NCI-H524 treated with DMSO at 0.1 percent for 48 hours (cell line): ENCODE measurements around the gene BLOC1S5.
"Not testable (repeated sequence)": the region's sequence is repeated elsewhere in the genome, so short reads cannot be mapped to it uniquely, and the experiment has no call there.

Experiments used
- DNase-seq: peaks from one replicate; lab custom pipeline; 2025; lab: John Stamatoyannopoulos, UW

Gene BLOC1S5

DNA sequence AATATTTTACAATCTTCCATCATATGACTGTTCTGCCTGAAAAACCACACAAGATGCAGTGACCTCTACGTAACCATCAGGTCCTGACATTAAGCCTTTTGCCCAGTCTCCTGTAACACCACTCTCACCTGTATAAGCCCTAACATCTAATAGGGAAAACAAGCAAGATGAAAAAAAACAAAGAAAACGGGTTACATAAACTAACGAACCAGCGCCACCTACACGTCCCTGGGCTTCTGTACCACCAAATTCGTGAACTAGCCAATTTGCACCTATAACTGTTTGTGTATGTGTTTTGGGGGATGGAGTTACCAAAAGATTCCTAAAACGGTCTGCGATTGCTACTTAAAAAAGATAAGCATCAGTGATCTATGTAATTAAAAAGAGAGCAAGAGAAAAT is 70.2 kb downstream of the BLOC1S5 start:
- DNase-seq: no peak

DNA sequence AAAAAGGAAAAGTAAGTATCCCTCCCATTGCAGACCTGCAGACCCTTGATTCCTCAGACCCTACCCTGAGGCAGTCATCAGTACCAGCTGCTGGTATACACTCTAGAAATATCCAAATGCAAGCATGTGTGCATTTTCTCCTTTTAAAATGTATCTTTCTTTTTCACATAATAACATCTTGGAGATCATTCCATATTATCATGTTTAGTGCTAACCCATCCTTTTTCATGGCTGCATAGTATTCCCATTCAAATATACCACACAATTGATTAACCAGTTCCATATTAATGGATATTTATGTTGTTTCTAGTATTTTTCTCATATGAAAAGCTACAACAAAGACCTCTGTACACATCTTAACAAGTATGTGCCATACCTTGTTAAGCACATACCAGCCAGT is 70.8 kb downstream of the BLOC1S5 start:
- no peak for DNase-seq

DNA sequence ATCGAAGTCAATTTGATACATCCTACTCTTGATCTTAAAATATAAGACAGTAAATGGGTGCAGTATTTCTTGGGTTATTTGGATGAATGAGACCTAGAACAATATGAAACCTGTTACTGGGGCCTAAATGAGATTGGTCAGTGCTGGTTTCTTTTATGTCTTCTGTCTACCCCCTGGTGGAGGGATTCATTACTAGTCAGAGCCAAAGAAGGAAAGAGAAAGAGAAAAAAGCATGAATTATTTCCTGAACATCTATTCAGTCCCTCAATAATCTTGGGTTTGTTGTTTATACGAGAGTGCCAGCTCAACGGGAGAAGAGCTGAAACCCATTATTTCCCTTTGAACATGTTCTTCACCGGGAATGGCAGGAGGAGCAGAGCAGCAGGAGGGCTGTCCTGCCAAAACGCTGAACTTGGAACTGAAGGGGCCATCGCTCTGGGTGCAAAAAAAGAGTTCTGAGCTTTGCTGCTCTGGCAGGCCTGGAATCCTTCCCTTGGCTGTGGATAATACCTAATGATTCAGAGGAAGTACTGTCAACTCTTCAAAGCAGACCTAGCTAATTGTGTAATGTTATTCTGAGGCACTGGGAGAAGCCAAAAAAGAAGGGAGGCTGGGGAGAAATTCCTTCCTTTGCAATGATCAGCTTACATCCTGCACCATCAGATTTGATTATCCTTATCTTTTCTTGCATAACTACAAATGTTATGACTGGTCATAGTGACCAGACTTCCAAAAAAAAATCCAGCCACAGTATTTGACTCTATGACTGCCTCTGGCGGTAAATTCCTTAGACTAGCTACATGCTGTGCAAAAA is 72.0 kb downstream of the BLOC1S5 start:
- no peak for DNase-seq

DNA sequence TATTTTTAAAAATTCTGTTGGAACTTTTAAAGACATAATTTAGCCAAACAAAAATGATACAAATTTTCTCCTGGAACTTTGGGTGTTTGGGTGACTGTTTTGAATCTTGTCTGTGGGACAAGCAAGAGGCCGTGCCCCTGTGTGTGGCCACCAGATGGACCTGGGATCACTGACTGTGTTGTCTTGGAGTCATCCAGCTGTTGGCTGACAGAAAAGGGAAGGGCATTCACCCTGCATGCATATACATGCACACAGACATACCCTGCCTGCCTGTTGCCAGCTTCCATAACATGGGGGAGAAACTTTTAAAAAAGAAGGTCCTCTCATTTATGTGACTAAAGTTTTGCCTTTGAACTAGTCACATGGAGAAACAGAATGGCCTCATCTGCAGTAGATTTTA is 72.7 kb downstream of the BLOC1S5 start:
- no peak for DNase-seq

DNA sequence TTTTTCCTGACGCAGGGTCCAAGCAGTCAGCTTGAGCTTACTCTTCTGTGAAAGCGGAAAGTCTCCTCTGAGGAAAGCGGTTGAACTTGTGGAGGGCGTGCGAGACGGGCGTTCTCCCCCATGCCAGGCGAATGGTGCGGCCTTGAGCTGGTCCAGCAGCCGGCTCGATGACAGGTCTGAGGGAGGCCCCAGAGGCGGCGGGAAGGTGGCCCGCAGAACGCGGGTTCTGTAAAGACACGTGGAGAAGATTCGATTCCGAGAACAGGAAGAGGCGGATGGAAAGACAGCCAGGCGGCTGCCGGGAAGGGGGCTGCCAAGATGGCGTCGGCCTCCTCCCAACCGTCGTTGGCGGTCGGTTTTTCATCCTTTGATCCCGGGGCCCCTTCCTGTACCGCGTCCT is 78.0 kb downstream of the BLOC1S5 start:
- DNase-seq: no peak

DNA sequence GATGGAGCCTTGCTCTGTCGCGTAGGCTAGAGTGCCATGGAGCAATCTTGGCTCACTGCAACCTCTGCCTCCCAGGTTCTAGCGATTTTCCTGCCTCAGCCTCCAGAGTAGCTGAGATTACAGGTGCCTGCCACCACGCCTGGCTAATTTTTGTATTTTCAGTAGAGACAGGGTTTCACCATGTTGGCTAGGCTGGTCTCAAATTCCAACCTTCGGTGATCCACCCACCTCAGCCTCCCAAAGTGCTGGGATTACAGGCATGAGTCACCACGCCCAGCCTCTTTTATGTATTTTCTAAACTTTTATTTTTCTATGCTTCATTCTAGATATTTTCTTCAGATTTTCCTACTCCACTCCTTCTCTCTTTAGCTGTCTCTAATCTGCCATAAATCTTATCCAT is 80.2 kb downstream of the BLOC1S5 start:
- not testable (repeated sequence) for DNase-seq

DNA sequence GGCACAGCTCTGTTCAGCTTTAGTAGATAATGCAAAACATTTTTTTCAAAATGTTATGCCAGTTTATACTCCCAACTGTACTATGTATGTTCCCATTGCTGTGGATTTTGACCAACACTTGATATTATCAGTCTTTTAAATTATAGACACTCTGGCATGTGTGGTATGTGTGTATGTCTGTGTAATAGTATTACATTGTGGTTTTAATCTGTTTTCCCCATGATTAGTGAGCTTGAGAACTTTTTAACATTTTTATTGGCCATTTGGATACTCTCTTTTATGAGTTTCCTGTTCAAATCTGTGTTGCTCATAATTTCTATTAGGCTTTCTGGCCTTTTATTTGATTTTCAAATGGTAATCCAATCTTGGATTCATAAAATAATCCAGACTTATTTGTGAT is 84.4 kb downstream of the BLOC1S5 start:
- no peak for DNase-seq

DNA sequence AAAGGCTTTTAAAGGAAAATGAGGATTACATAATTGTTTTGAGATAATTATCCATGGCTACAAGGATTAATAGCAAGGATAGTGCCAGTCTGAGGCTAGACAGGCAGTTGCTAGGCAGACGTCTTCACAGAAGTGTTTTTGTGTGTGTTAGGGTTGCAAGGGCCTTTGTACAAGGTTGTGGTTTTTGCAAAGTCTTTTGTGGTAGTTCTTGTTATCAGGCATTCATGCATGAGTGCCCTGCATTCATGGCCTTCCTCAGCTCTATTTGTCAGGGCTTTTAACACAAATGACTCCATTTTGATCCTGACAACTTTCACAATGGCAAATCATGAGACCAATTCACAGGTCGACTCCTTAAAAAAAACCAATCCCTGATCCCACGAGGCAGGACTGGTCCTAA is 85.5 kb downstream of the BLOC1S5 start:
- no peak for DNase-seq

DNA sequence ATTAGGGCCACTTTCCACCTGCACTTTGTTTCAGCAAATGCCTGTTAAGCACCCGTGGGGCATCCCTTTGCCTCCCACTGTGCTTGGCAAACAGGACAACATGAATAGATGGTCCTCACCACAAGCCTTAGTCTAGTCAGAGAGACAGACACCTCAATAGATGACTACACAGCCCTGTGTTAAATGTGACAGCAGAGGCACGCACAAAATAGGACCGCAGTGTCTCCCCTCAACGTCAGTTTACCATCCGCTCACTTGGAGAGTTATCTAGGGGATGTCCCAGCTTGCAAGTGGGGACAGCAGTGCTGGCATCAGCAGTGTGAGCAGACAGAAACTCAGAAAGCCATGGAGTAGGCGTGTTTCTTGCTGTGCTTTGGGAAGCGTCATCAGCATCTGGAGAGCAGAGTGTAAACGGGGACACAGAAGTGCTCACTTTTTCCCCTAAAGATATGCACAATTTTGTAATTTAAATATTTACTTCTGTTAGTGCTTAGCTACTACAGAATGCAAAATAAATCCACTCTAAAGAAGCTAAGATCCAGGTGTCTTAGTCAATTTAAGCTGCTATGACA is 87.6 kb downstream of the BLOC1S5 start:
- no peak for DNase-seq

DNA sequence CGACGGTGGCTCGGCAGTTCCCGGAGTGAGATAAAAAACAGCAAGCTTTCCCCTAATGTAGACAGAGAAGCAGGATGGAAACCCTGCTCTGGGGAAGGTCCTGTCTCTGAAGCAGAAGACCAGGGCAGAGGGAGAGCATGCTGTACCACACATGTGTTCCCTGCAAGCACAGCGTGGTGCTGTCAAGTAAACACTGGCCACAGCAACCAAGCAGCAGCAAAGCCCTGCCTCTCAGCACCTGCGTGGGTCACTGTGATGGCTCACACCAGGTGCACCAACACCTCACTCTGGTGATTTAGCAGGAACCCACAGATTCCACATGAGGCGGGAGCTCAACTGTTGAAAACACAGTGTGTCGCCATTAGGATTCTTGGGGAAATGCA is 88.4 kb downstream of the BLOC1S5 start:
- DNase-seq: no peak

DNA sequence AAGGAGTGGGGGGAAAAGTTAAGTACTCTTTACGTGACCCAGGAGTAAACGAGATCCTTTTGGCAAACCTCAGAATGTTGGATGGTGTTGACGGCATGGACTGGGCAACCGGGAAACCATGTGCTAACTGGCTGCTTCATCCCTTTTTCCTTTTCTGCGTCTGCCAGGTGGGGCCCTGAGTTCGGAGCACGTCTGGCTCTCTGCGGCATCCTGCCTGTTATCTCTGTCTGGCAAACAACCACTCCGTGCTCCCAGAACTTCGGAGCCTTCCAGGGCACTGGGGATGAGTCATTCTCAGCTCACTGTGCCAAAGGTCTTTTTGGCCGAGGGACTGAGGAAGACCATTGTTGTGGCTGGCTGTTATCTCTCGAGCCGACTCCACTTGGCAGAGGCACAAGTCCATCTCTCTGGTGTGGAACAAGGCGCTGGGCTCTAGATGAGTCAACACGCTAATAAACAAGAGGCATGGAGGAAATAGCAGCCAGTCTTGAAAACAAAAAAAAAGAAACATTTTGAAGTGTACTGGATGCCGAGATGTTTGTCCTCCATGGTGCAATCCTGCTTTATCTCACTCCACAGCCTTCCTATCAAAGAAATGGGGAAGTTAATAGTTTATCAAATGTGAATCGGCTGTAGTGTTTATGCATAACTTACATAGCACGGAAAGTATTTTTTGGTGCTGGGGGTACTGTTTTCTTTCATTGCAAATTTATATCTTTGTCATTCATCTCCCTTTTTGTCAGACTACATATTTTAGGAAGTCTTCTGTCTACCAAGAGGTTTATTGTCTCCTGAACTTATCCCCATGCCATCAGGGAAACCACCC is 89.0 kb downstream of the BLOC1S5 start:
- DNase-seq: no peak

DNA sequence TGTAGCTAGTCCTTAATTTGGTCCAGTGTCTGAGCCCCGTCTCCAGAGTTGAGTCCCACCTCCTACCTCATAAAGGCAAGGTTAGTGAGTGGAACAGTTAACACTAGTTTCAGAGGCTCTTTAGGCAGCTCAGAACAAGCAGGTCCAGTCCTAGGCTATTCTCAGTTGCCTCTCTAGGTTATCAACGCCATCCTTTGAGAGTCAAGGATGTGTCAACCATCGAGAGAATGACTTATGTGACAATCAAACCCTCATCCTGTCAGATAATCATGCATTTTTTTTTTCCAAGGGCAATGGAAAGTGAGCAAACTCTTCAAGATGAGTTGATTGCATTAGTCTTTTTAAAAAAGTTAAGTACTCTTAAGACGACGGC is 89.6 kb downstream of the BLOC1S5 start:
- DNase-seq: no peak

DNA sequence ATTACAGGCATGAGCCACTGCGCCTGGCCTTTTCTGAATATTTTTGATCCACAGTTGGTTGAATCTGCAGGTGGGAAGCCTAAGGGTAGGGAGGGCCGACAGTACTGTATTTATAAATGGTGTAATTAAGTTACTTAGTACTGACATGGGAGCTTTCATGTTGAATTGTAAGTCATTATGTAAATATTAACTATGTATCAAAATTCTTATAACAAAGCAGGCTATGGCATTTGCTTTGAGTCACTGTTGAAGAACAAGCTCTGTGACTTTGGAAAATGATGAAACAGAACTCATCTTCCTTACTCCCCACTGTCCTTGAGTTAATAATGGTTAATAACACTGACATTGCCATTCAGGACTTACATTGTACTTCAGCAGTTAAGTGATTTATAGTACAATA is 90.6 kb downstream of the BLOC1S5 start:
- DNase-seq: no peak

DNA sequence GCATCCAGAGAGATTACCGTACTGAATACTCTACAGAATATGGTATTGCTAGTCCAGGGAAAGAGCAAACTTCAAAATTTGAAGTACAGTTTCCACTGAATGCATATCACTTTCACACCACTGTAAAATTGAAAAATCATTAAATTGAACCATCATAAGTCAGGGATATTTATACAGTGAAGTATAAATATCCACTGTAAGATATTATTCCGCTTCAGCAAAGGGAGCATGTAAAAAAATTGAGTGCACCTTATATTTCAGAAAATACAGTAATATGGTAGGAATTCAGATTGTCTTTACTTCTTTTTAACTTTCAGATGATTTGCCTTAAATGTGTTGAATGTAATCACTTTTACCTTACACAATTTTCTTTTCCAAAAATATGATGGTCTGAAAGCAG is 92.7 kb downstream of the BLOC1S5 start:
- no peak for DNase-seq

DNA sequence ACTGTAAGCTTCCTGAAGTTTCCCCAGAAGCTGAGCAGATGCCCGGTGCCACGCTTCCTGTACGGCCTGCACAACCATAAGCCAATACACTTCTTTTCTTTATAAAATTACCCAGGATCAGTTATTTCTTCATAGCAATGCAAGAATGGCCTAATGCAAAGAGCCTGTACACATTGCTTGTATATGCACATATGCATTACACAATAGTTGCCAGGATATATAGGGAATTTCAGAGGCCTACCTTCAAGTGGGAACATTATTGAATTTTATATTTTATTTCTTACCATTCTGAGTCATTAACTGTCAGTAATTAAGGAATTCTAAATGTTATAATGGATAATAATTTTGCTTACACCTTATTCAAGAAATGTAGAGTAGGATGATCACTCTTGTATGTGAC is 93.6 kb downstream of the BLOC1S5 start:
- DNase-seq: no peak
